OCI-LY1 (cell line): ENCODE measurements around the gene TSEN15.

Source experiments
- CTCF ChIP-seq: fragments of 200-600 bp; sonication (generic), shearing (Covaris generic); IDR thresholded peaks from 2 replicates; pipeline ENCODE4 v1.5.1; 2017; ENCODE audit warnings: mild to moderate bottlenecking, antibody characterized with exemption, low read length, moderate library complexity, mixed read lengths
- EZH2 ChIP-seq: fragments of 200-600 bp; sonication (generic), shearing (Covaris generic); IDR thresholded peaks from 2 replicates; pipeline ENCODE4 v1.8.0; 2017; ENCODE audit warnings: borderline replicate concordance, mixed run types, mild to moderate bottlenecking, antibody characterized with exemption, low read length, moderate library complexity, mixed read lengths

- TF ChIP-seq CTCF (no peak), EZH2 (no peak)
These were observed 66.5 kb downstream of the TSEN15 start for GRCh38 chr1:184118046-184118445.
